Panc1 (cell line): ENCODE measurements around the gene GRID1. TPM values are rescaled to one million over a fixed set of nuclear protein-coding genes. Genes with fewer than 3 reads are reported as not detected.

Source experiments
- ATAC-seq: fragments of 200-7000 bp; cut with Tn5 transposase; 2 replicates; pipeline ENCODE4 v1.9.1; 2020; ENCODE audit warnings: mild to moderate bottlenecking, moderate library complexity
- BruUV-seq: library from RNA; stranded (reverse); fragments of 400-500 nt; replicated peaks from 2 replicates; lab custom pipeline; 2021; lab: Mats Ljungman, UMichigan
- CTCF ChIA-PET: fragments of 300-600 bp; sonication (Branson Sonifier 250); formaldehyde crosslinking; loops from one replicate; lab custom pipeline; 2022; ENCODE audit warnings: antibody characterized with exemption; lab: Charles Lee
- POLR2A ChIA-PET: fragments of 300-600 bp; sonication (Branson Sonifier 250); formaldehyde crosslinking; loops from one replicate; lab custom pipeline; 2022; ENCODE audit warnings: antibody characterized with exemption; lab: Charles Lee
- DNase-seq: peaks from one replicate; pipeline ENCODE4 v3.0.0-alpha.2; 2010; ENCODE audit warnings: low read depth, low spot score
- H3K27ac ChIP-seq: 2 replicates; pipeline ENCODE4 v1.5.1; 2011; ENCODE audit warnings: mild to moderate bottlenecking, low read length, inconsistent platforms
- H3K27me3 ChIP-seq: fragments of 200-500 bp; sonication (Bioruptor generic); 2 replicates; pipeline ENCODE4 v1.6.0; 2014; ENCODE audit warnings: low read length, inconsistent platforms; ENCODE audit not compliant: control insufficient read depth, insufficient read depth
- H3K36me3 ChIP-seq: fragments of 200-500 bp; sonication (Bioruptor generic); 2 replicates; pipeline ENCODE4 v1.5.1; 2014; ENCODE audit warnings: inconsistent platforms, mild to moderate bottlenecking, low read length, moderate library complexity; ENCODE audit not compliant: control insufficient read depth, insufficient read depth
- H3K4me1 ChIP-seq: 2 replicates; pipeline ENCODE4 v1.5.1; 2011; ENCODE audit warnings: inconsistent platforms, mild to moderate bottlenecking, low read length, moderate library complexity; ENCODE audit not compliant: control insufficient read depth, insufficient read depth
- H3K4me3 ChIP-seq, 2 experiments: 2 replicates each; pipeline ENCODE4 v1.5.1; 2011 to 2012; ENCODE audit warnings: low read depth in 2 of 2, low read length in 2 of 2, mild to moderate bottlenecking in 2 of 2, inconsistent platforms in 1 of 2, moderate library complexity in 1 of 2
- H3K9me3 ChIP-seq: fragments of 200-500 bp; sonication (Bioruptor generic); 2 replicates; pipeline ENCODE4 v1.5.1; 2014; ENCODE audit warnings: low read depth, mild to moderate bottlenecking, inconsistent platforms, low read length, moderate library complexity; ENCODE audit not compliant: control insufficient read depth, insufficient read depth
- POLR2AphosphoS5 ChIP-seq: IDR thresholded peaks from 2 replicates; pipeline ENCODE4 v1.6.1; 2012; ENCODE audit warnings: mild to moderate bottlenecking, low read depth, low read length, moderate library complexity
- SIN3A ChIP-seq: IDR thresholded peaks from 2 replicates; pipeline ENCODE4 v1.6.1; 2012; ENCODE audit warnings: low read depth, mild to moderate bottlenecking, low read length, moderate library complexity, borderline replicate concordance; ENCODE audit not compliant: insufficient read depth
- TCF7L2 ChIP-seq: IDR thresholded peaks from 2 replicates; pipeline ENCODE4 v1.6.1; 2011; ENCODE audit warnings: mild to moderate bottlenecking, low read depth, low read length, inconsistent platforms
- in situ Hi-C: cut with HindIII; loops from 2 replicates; pipeline ENCODE4 v1.10.0; 2016; ENCODE audit warnings: low sequenced_read_pairs, low pct_unique_long_range_greater_than_20kb
- intact Hi-C: fragments of 100-400 bp; cut with micrococcal nuclease; formaldehyde crosslinking; loops from one replicate; pipeline ENCODE4 v1.10.0; 2022; ENCODE audit not compliant: unreplicated experiment
- total RNA-seq: library from RNA; stranded (reverse); gene quantifications from one replicate; pipeline ENCODE4 v1.2.1, GENCODE V29; 2021; ENCODE audit not compliant: unreplicated experiment
- TF ChIP-seq, protein P1 (sequence below), 2 experiments: IDR thresholded peaks; 2 replicates each; pipeline ENCODE4 v1.6.1; 2011 to 2012; ENCODE audit warnings: low read depth in 2 of 2, control low read depth in 1 of 2, low read length in 1 of 2, mild to moderate bottlenecking in 1 of 2, moderate library complexity in 1 of 2; ENCODE audit not compliant: insufficient read depth in 1 of 2
- TF ChIP-seq, protein P2 (sequence below): fragments of 450-650 bp; IDR thresholded peaks from 2 replicates; pipeline ENCODE4 v1.5.1; 2017; ENCODE audit warnings: mild to moderate bottlenecking

The GRID1 gene
- total RNA-seq, 1 experiment from 2014 or later: 2.3 TPM

DNA sequence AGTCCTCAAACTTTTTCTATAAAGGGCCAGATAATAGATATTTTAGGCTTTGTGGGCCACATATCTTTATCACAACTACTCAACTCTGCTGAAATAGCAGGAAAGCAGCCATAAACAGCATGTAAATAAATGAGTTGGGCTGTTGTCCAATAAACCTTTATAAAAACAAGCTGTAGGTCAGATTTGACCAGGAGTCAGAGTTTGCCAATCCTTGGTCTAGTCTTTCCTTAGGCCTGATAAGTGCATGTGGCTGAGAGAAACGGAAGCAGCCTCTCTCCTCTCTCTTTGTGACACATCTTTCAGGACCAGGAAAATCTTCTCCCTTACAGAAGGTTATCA is 724.5 kb downstream of the GRID1 start:
- DNase-seq: no peak
- peak overlapping the region in 1 of 2 experiments; percentile 35; a peak in 2 of 4 replicates for H3K4me3 ChIP-seq
- ATAC-seq: peak; percentile 84
- intact Hi-C loops: no loop called here
- H3K9me3 ChIP-seq: peaks cover 5% of the 10 kb centered on the region; the same call in 1 of the 2 replicates
- no peaks in the 10 kb centered on the region for H3K27me3 ChIP-seq
- H3K27ac ChIP-seq: peak overlapping the region; percentile 99
- in situ Hi-C loops: no loop called here
- BruUV-seq: no TSS peak
- CTCF ChIA-PET: interaction anchor here (0.7 kb wide), 1 partner anchor 48 kb away, joined by 3 read pairs; no protein-coding TSS in a partner anchor
- POLR2A ChIA-PET: interaction anchor here (0.6 to 0.7 kb wide), 2 partner anchors 48 to 95 kb away, joined by 3 to 4 read pairs; no protein-coding TSS in a partner anchor
- H3K36me3 ChIP-seq: no peaks in the 10 kb centered on the region
- TF ChIP-seq, protein P1, sequence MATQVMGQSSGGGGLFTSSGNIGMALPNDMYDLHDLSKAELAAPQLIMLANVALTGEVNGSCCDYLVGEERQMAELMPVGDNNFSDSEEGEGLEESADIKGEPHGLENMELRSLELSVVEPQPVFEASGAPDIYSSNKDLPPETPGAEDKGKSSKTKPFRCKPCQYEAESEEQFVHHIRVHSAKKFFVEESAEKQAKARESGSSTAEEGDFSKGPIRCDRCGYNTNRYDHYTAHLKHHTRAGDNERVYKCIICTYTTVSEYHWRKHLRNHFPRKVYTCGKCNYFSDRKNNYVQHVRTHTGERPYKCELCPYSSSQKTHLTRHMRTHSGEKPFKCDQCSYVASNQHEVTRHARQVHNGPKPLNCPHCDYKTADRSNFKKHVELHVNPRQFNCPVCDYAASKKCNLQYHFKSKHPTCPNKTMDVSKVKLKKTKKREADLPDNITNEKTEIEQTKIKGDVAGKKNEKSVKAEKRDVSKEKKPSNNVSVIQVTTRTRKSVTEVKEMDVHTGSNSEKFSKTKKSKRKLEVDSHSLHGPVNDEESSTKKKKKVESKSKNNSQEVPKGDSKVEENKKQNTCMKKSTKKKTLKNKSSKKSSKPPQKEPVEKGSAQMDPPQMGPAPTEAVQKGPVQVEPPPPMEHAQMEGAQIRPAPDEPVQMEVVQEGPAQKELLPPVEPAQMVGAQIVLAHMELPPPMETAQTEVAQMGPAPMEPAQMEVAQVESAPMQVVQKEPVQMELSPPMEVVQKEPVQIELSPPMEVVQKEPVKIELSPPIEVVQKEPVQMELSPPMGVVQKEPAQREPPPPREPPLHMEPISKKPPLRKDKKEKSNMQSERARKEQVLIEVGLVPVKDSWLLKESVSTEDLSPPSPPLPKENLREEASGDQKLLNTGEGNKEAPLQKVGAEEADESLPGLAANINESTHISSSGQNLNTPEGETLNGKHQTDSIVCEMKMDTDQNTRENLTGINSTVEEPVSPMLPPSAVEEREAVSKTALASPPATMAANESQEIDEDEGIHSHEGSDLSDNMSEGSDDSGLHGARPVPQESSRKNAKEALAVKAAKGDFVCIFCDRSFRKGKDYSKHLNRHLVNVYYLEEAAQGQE (IDR thresholded peaks at IDR 0.05; ENCODE audit: insufficient read depth in 1 of 2, low read depth in 2 of 2, low read length in 1 of 2): no peak
- TF ChIP-seq SIN3A: no peak
- no peak for TF ChIP-seq TCF7L2
- TF ChIP-seq POLR2AphosphoS5: no peak; the same call in 1 of the 2 replicates
- TF ChIP-seq, protein P2, sequence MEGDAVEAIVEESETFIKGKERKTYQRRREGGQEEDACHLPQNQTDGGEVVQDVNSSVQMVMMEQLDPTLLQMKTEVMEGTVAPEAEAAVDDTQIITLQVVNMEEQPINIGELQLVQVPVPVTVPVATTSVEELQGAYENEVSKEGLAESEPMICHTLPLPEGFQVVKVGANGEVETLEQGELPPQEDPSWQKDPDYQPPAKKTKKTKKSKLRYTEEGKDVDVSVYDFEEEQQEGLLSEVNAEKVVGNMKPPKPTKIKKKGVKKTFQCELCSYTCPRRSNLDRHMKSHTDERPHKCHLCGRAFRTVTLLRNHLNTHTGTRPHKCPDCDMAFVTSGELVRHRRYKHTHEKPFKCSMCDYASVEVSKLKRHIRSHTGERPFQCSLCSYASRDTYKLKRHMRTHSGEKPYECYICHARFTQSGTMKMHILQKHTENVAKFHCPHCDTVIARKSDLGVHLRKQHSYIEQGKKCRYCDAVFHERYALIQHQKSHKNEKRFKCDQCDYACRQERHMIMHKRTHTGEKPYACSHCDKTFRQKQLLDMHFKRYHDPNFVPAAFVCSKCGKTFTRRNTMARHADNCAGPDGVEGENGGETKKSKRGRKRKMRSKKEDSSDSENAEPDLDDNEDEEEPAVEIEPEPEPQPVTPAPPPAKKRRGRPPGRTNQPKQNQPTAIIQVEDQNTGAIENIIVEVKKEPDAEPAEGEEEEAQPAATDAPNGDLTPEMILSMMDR: no peak
- H3K4me1 ChIP-seq: peaks cover 43% of the 10 kb centered on the region

- peak overlapping the region; percentile 99 for H3K27ac ChIP-seq
- BruUV-seq: no TSS peak
- CTCF ChIA-PET: no interaction called here
These were observed 725.1 kb downstream of the GRID1 start for GRCh38 chr10:85641479-85642009.

More at GRCh38 chr10:85641479-85642009, 725.1 kb downstream of the GRID1 start:
- peak; percentile 25 for DNase-seq
- POLR2A ChIA-PET: interaction anchor here (0.5 to 0.7 kb wide), 2 partner anchors 95 to 719 kb away, joined by 3 to 4 read pairs; no protein-coding TSS in a partner anchor
- H3K4me1 ChIP-seq: peaks cover 43% of the 10 kb centered on the region
- no peaks in the 10 kb centered on the region for H3K27me3 ChIP-seq
- in situ Hi-C loops: no loop called here
- intact Hi-C loops: no loop called here
- H3K36me3 ChIP-seq: no peaks in the 10 kb centered on the region
- peaks cover 5% of the 10 kb centered on the region; the same call in 1 of the 2 replicates for H3K9me3 ChIP-seq
- H3K4me3 ChIP-seq: peak overlapping the region in 1 of 2 experiments; percentile 35; a peak in 2 of 4 replicates
- peak; percentile 68 for ATAC-seq
- TF ChIP-seq SIN3A: no peak
- peak; percentile 97 for TF ChIP-seq TCF7L2
- TF ChIP-seq POLR2AphosphoS5: no peak
- TF ChIP-seq, protein P2: no peak
